Measurements from ENCODE around the gene MSI2.
A peak's percentile ranks its signal among the peaks of the same experiment; 100 is the strongest.

MSI2 gene

DNA sequence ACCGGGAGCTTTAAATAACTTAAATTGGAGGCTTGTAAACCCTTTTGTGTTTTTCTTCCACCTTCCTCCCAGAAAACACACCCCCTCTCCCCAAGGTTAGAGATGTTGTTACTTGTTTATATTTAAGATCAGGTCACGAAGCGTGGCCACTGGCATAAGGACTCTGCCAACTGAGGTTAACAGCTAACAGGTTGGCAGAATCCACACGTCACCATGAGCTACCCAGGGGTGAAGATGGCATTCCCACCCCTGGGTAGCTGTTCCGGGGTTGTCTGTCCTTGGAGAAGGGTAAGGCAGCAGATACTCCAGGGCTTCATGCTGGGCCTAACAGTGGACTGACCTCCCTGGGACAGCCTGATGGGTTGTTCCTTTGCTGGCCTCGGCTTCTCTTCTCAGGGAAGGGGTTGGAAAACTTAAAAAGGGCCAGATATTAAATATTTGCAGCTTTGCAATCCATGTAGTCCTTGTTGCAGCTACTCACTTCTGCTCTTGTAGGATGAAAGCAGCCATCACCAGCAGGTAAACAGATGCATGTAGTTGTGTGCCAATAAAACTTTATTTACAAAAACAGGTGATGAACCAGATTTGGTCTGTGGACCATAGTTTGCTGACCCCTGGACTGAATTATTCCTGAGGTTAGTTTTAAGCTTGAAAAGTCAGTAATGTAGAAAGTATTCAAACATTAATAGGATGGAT lies 148.6 kb downstream of the MSI2 start:
- intact Hi-C loops (cut with DNase I), result no loop called here
- DNase-seq, result no peak

GRCh38 chr17:57405491-57406072 lies 149.3 kb downstream of the MSI2 start:
- intact Hi-C loops (cut with DNase I), result no loop called here
- DNase-seq, result no peak

DNA sequence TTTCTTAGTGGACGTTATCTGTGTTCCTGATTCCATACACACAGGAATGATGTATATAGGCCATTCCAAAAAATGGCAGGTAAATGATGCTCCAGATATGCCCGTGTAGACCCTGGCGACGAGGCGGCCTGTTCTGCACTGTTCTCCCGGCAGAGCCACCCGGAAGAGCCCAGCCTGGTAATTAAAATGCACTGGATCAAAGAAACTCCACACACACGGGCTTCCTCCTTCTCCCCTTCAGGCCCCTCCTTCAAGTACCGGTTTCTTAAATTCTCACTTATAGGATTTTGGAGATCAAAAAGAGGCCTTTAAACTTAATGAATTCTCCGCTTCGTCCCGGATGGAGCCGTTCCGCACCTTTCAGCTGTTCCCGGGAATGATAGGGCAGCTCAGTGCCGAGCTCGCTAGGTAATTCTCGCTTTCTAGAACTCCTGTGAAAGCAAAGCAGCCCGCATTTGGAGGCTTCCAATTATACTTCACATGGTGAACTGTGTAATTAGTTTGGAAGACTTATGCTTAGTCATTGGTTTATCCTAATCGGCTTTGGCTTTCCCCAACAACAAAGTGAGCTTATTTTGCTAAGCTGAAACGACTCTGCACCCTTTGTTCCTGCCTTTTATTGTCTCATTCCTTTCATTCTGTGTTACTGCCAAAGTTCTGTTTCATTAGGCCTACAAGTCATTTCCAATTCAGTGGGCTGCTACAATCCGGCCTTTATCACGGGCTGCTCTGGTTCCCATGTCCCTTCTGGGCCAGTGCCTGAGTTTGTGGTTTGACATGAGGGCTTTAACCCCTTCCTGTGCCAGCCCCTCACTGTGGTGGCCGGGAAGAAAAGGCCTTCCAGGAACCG lies 150.0 kb downstream of the MSI2 start:
- intact Hi-C loops (cut with DNase I), result no loop called here

DNA sequence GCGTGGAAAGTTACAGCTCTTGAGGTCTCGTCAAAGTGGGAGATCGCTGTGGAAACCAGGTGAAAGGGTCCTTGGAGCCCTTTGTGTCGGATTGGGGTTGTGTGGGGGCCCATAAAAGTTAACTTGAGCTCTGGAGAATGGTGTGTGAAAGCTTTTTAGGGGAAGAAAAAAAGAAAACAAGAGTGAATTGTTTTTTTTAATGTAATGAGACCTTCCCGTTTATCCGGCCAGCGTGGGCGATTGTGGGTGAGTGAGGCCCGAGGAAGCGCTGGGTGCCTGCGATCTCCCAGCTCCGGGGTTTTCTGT lies 150.6 kb downstream of the MSI2 start:
- no peak for DNase-seq
- intact Hi-C loops (cut with DNase I), result no loop called here

More for the DNA sequence above, 150.0 kb downstream of the MSI2 start:
- peak; percentile 40 to 89 (median 55) for DNase-seq

DNA sequence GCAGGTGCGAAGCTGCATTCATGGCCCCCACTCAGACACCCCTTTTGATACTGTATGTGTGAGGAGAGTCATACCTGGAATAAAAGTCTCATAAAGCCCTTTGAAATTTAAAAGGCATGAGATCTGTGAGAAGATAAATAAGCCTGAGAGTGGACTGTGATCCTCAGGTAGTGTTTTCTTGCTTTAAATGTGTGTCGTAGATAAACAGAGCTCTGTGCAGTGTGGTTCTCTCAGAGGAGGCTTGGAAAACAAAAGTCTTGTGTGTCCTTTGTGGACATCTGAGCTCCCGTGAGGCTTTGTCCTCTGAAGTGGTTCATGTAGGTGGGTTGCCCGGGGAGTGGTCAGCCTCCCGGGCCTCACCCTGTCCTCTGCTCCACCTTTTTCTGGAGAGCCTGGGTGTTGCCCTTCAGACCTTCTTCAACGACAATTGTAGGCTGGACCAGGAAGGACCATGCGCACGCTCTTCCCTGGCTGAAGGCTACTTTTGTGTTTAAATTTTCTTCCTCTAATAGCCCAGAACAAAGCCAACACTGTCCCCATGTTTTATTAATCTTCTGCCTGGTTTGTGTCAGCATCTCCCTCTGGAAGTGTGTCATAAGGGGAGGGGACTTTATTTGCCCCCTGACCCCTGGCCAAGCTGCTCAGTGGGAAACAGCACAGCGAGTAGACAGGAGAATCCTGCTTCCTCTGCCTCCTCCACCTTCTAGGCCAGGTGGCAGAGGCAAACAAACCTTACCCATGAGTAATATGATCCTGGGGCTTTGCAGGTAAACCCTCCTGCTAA lies 151.2 kb downstream of the MSI2 start:
- no peak for DNase-seq
- intact Hi-C loops (cut with DNase I), result no loop called here

GRCh38 chr17:57408071-57408811 lies 151.9 kb downstream of the MSI2 start:
- intact Hi-C loops (cut with DNase I), result no loop called here
- no peak for DNase-seq

- DNase-seq, result no peak
- intact Hi-C loops (cut with DNase I), result no loop called here
Observed at GRCh38 chr17:57410169-57410568, 153.8 kb downstream of the MSI2 start.

DNA sequence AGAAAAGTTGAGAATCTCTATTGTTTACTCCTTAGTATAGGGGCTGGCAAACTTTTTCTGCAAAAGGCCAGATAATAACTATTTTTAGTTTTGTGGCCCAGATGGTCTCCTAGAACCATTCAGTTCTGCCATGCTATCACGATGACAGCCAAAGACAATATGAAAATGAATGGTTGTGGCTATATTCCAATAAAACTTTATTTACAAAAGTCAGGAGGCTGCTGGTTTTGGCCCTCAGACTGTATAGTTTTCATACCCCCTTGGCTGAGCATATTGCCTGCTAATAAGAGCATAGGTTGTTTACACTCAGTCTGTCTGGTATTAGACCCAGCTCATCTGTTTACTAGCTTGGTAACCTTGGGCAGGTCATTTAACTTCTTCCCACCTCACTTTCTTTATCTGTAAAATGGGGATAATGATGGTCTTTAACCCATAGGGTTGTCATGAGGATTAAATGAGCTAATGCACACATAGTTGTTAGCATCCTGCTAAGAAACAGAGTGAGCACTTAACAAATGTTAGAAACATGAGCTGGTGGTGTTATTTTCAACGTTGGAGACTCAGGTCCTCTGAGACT lies 156.3 kb downstream of the MSI2 start:
- intact Hi-C loops (cut with DNase I), result no loop called here
- DNase-seq, result no peak

GRCh38 chr17:57413848-57414651 lies 157.7 kb downstream of the MSI2 start:
- intact Hi-C loops (cut with DNase I), result no loop called here
- no peak for DNase-seq

DNA sequence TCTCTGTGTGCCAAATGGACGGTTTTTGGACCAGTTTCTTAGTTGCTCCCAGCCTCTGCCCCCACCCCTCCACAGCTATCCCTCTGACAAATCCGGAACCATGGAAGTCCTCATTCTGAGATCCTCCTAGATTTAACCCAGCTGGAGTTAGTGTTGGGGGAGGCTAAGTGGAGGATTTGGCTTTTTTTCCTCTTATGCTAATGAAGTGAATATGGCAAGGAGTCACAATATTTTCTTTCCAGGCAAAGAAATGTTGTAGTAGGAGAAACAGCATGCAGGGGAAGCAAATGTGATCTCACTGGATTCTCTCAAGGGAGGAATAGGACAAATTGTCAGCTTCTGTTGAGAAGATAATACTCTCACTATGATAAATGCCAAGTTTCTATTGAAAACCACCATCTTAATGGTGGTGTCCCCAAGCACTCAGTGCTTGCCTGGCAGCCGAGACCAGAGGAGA lies 159.5 kb downstream of the MSI2 start:
- DNase-seq, result no peak
- intact Hi-C loops (cut with DNase I), result no loop called here

GRCh38 chr17:57416369-57416768 lies 160.0 kb downstream of the MSI2 start:
- no peak for DNase-seq
- intact Hi-C loops (cut with DNase I), result no loop called here

GRCh38 chr17:57417956-57418355 lies 161.6 kb downstream of the MSI2 start:
- intact Hi-C loops (cut with DNase I), result no loop called here
- no peak for DNase-seq

- DNase-seq, result no peak
- intact Hi-C loops (cut with DNase I), result no loop called here
Observed at GRCh38 chr17:57418463-57419246, 162.3 kb downstream of the MSI2 start.

- no peak for DNase-seq
- intact Hi-C loops (cut with DNase I), result no loop called here
Observed at GRCh38 chr17:57419940-57420550, 163.7 kb downstream of the MSI2 start.

DNA sequence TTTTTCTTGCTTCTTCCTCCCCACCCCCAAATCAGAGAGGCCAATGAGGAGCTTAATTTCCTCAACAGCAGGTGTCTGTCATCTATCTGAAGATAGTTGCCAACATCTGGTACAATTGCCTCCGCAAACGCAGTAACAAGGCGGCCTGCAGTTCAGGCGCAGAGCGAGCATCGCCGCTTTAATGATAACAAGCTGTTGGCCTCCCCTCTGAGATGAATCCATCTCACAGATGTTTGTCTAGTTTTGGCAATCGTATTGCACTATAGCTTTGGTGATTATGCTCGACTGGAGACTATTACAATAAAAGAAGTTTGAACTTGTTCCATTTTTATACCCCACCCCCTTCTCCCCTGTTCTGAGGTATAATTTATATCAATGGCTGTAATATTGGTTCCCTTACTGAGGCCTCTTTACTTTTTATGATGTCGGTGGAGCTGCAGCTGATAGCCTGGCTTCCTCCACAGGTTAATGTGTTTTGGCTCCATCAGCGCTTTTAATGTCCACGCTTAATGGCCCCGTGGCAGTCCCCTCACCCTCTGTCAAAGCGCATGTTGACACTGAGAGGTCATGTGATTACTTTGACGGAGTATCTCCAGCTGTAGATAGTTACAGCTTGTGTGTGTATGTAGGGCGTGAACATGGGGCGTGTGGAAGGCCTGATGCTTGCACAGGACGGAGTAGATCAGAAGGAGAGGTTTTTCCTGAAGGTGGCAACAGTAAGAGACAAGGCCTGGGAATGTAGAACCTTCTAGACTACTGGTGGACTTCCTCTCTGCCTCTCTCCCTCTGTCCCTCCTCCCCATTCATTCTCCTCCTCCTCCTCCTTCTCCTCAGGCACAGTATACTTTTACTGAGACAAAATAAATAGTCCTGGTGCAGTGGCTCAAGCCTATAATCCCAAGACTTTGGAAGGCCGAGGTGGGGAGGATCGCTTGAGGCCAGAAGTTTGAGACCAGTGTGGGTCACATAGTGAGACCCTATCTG lies 164.7 kb downstream of the MSI2 start:
- no peak for DNase-seq
- intact Hi-C loops (cut with DNase I), result no loop called here

DNA sequence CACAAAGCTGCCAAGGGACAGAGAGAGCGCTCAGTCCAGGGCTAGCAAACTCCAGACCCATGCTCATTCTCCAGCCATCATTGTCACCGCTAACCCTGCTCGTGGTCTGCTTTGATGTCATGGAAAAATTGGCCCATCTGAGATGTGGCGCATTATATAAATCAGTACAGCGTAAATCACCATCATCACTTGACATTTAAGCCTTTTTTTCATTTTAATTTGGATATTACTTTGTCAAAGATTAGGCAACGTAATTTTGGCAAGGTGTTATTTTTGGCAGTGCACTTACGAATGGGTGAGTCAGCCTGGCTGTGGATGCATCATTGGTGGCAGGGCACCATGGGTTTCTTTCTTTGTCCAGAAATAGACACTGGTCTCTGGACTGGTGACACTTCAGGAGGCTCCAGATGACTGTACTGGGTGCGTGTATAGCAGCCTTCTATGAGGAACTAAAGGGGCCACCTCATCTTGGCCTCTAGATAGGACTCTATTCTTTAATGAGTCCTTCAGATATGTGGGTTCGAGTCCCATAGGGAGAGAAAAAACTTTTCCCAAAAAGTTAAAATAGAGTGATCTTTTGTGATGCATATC lies 166.3 kb downstream of the MSI2 start:
- DNase-seq, result no peak
- intact Hi-C loops (cut with DNase I), result no loop called here
